HEK293T (cell line): ENCODE results near the gene ATG7.
"Not testable (repeated sequence)": the region's sequence is repeated elsewhere in the genome, so short reads cannot be mapped to it uniquely, and the experiment has no call there.

Experiments used
- CTCF ChIA-PET: fragments of 350-600 bp; formaldehyde crosslinking; extraction: SDS; loops from one replicate; lab custom pipeline; 2021; ENCODE audit warnings: antibody characterized with exemption, inconsistent platforms; lab: Yijun Ruan, JAX
- POLR2A ChIA-PET: fragments of 350-600 bp; formaldehyde crosslinking; extraction: SDS; loops from one replicate; lab custom pipeline; 2020; ENCODE audit warnings: antibody characterized with exemption, inconsistent platforms; lab: Yijun Ruan, JAX
- DNase-seq: peaks from one replicate; pipeline ENCODE4 v3.0.0; 2012; ENCODE audit warnings: mixed read lengths; ENCODE audit errors: extremely low spot score
- ARNT ChIP-seq: fragments of 450-650 bp; IDR thresholded peaks from 2 replicates; pipeline ENCODE4 v1.6.1; 2017; ENCODE audit warnings: mild to moderate bottlenecking
- BHLHE40 ChIP-seq: fragments of 450-650 bp; IDR thresholded peaks from 2 replicates; pipeline ENCODE4 v1.6.1; 2016; ENCODE audit warnings: mild to moderate bottlenecking, moderate library complexity, borderline replicate concordance
- CTBP1 ChIP-seq: fragments of 450-650 bp; IDR thresholded peaks from 2 replicates; pipeline ENCODE4 v1.6.1; 2016; ENCODE audit warnings: borderline replicate concordance
- ELF4 ChIP-seq: fragments of 450-650 bp; IDR thresholded peaks from 2 replicates; pipeline ENCODE4 v1.6.1; 2017; ENCODE audit warnings: antibody characterized with exemption
- FOXA1 ChIP-seq: fragments of 450-650 bp; IDR thresholded peaks from 2 replicates; pipeline ENCODE4 v1.6.1; 2016; ENCODE audit warnings: mild to moderate bottlenecking
- FOXK2 ChIP-seq: fragments of 450-650 bp; IDR thresholded peaks from 2 replicates; pipeline ENCODE4 v1.6.1; 2016; ENCODE audit warnings: mild to moderate bottlenecking
- FOXM1 ChIP-seq: fragments of 450-650 bp; IDR thresholded peaks from 2 replicates; pipeline ENCODE4 v1.6.1; 2017; ENCODE audit warnings: mild to moderate bottlenecking, borderline replicate concordance
- HDGF ChIP-seq: fragments of 450-650 bp; IDR thresholded peaks from 2 replicates; pipeline ENCODE4 v1.6.1; 2017; ENCODE audit warnings: antibody characterized with exemption, borderline replicate concordance
- L3MBTL2 ChIP-seq: fragments of 450-650 bp; conservative IDR thresholded peaks from 2 replicates; pipeline ENCODE4 v1.6.1; 2016; ENCODE audit warnings: mild to moderate bottlenecking
- LEF1 ChIP-seq: fragments of 450-650 bp; IDR thresholded peaks from 2 replicates; pipeline ENCODE4 v1.6.1; 2017; ENCODE audit warnings: mild to moderate bottlenecking, borderline replicate concordance
- NFRKB ChIP-seq: fragments of 450-650 bp; IDR thresholded peaks from 2 replicates; pipeline ENCODE4 v1.6.1; 2016; ENCODE audit warnings: mild to moderate bottlenecking, moderate library complexity
- PKNOX1 ChIP-seq: fragments of 450-650 bp; IDR thresholded peaks from 2 replicates; pipeline ENCODE4 v1.6.1; 2016
- SP1 ChIP-seq: fragments of 450-650 bp; IDR thresholded peaks from 2 replicates; pipeline ENCODE4 v1.6.1; 2017
- SUZ12 ChIP-seq: fragments of 450-650 bp; IDR thresholded peaks from 2 replicates; pipeline ENCODE4 v1.6.1; 2016; ENCODE audit warnings: mild to moderate bottlenecking
- TARDBP ChIP-seq: fragments of 450-650 bp; IDR thresholded peaks from 2 replicates; pipeline ENCODE4 v1.6.1; 2016
- ZNF384 ChIP-seq: fragments of 450-650 bp; IDR thresholded peaks from 2 replicates; pipeline ENCODE4 v1.6.1; 2016

The ATG7 gene

GRCh38 chr3:11452885-11453847 lies 181.0 kb downstream of the ATG7 start:
- no peak for DNase-seq
- TF ChIP-seq SUZ12 (no peak), CTBP1 (no peak), FOXA1 (no peak), HDGF (no peak)
- POLR2A ChIA-PET, result no interaction called here
- CTCF ChIA-PET, result interaction anchor here (0.7 kb wide), 1 partner anchor 51 kb away, joined by 4 read pairs; no protein-coding TSS in a partner anchor

- ChIA-PET CTCF (no interaction called here), POLR2A (no interaction called here)
- no peak for TF ChIP-seq SUZ12
- no peak for TF ChIP-seq ELF4
- TF ChIP-seq ZNF384, result no peak
- TF ChIP-seq HDGF, result no peak
- no peak for TF ChIP-seq SP1
- no peak for TF ChIP-seq LEF1
- no peak for TF ChIP-seq BHLHE40
- no peak for TF ChIP-seq NFRKB
- TF ChIP-seq FOXK2, result no peak
- TF ChIP-seq ARNT, result no peak
- no peak for TF ChIP-seq FOXM1
- no peak for TF ChIP-seq CTBP1
- no peak for TF ChIP-seq TARDBP
- no peak for TF ChIP-seq L3MBTL2
- no peak for TF ChIP-seq PKNOX1
- no peak for TF ChIP-seq FOXA1
- no peak for DNase-seq
Measured at GRCh38 chr3:11455956-11456355, 183.8 kb downstream of the ATG7 start.

GRCh38 chr3:11457135-11457534 lies 184.9 kb downstream of the ATG7 start:
- POLR2A ChIA-PET, result no interaction called here
- no peak for TF ChIP-seq NFRKB
- TF ChIP-seq FOXM1, result no peak
- TF ChIP-seq BHLHE40, result no peak
- no peak for TF ChIP-seq HDGF
- TF ChIP-seq L3MBTL2, result no peak
- TF ChIP-seq ELF4, result no peak
- no peak for TF ChIP-seq SUZ12
- DNase-seq, result no peak
- CTCF ChIA-PET, result interaction anchor here (0.6 kb wide), 1 partner anchor 93 kb away, joined by 3 read pairs; no protein-coding TSS in a partner anchor

- CTCF ChIA-PET, result no interaction called here
- DNase-seq, result no peak
- no peak for TF ChIP-seq ELF4
- TF ChIP-seq HDGF, result no peak
- TF ChIP-seq ZNF384, result no peak
- TF ChIP-seq ARNT, result no peak
- no peak for TF ChIP-seq BHLHE40
- POLR2A ChIA-PET, result interaction anchor here (0.9 kb wide), 1 partner anchor 9 kb away, joined by 3 read pairs; no protein-coding TSS in a partner anchor
Measured at GRCh38 chr3:11459186-11459824, 187.1 kb downstream of the ATG7 start.

GRCh38 chr3:11461226-11461625 lies 189.0 kb downstream of the ATG7 start:
- POLR2A ChIA-PET, result no interaction called here
- no peak for TF ChIP-seq ARNT
- no peak for TF ChIP-seq FOXA1
- TF ChIP-seq FOXM1, result no peak
- no peak for TF ChIP-seq PKNOX1
- TF ChIP-seq SUZ12, result no peak
- TF ChIP-seq TARDBP, result no peak
- TF ChIP-seq HDGF, result no peak
- TF ChIP-seq CTBP1, result no peak
- no peak for TF ChIP-seq NFRKB
- no peak for TF ChIP-seq SP1
- no peak for TF ChIP-seq BHLHE40
- TF ChIP-seq L3MBTL2, result no peak
- no peak for TF ChIP-seq ZNF384
- DNase-seq, result no peak
- CTCF ChIA-PET, result no interaction called here

- CTCF ChIA-PET, POLR2A ChIA-PET, DNase-seq: not testable (repeated sequence)
Measured at GRCh38 chr3:11462673-11463072, 190.5 kb downstream of the ATG7 start.

- CTCF ChIA-PET, result no interaction called here
- TF ChIP-seq CTBP1, result no peak
- DNase-seq, result no peak
- POLR2A ChIA-PET, result no interaction called here
Measured at GRCh38 chr3:11463591-11463990, 191.4 kb downstream of the ATG7 start.
